Ishikawa (cell line): ENCODE data around the gene MCOLN2.

ENCODE experiments used
- CEBPB ChIP-seq: IDR thresholded peaks from 2 replicates; pipeline ENCODE4 v1.6.1; 2012
- CREB1 ChIP-seq: IDR thresholded peaks from 2 replicates; pipeline ENCODE4 v1.6.1; 2012; ENCODE audit warnings: low read depth
- EGR1 ChIP-seq: IDR thresholded peaks from 2 replicates; pipeline ENCODE4 v1.6.1; 2012
- EP300 ChIP-seq: IDR thresholded peaks from 2 replicates; pipeline ENCODE4 v1.6.1; 2012; ENCODE audit warnings: borderline replicate concordance
- FOXM1 ChIP-seq: IDR thresholded peaks from 2 replicates; pipeline ENCODE4 v1.6.1; 2012; ENCODE audit warnings: low read depth, borderline replicate concordance
- MAX ChIP-seq: IDR thresholded peaks from 2 replicates; pipeline ENCODE4 v1.6.1; 2012
- NFIC ChIP-seq: IDR thresholded peaks from 2 replicates; pipeline ENCODE4 v1.6.1; 2012
- RAD21 ChIP-seq: IDR thresholded peaks from 2 replicates; pipeline ENCODE4 v1.6.1; 2012; ENCODE audit warnings: low read depth
- REST ChIP-seq: IDR thresholded peaks from 2 replicates; pipeline ENCODE4 v1.6.1; 2012; ENCODE audit warnings: low read depth, mild to moderate bottlenecking
- TAF1 ChIP-seq: IDR thresholded peaks from 2 replicates; pipeline ENCODE4 v1.6.1; 2012; ENCODE audit warnings: low read depth, mild to moderate bottlenecking
- TCF12 ChIP-seq: IDR thresholded peaks from 2 replicates; pipeline ENCODE4 v1.6.1; 2012; ENCODE audit warnings: low read depth
- TEAD4 ChIP-seq: IDR thresholded peaks from 2 replicates; pipeline ENCODE4 v1.6.1; 2012
- USF1 ChIP-seq: IDR thresholded peaks from 2 replicates; pipeline ENCODE4 v1.6.1; 2012
- YY1 ChIP-seq: IDR thresholded peaks from 2 replicates; pipeline ENCODE4 v1.6.1; 2012; ENCODE audit warnings: low read depth
- ZBTB7A ChIP-seq: IDR thresholded peaks from 2 replicates; pipeline ENCODE4 v1.6.1; 2012; ENCODE audit warnings: low read depth

The MCOLN2 gene

GRCh38 chr1:84877592-84877991, 119.3 kb downstream of the MCOLN2 start:
- no peak for TF ChIP-seq EP300
- TF ChIP-seq RAD21: no peak
- TF ChIP-seq FOXM1: no peak
- no peak for TF ChIP-seq NFIC
- TF ChIP-seq TAF1: no peak
- no peak for TF ChIP-seq REST
- no peak for TF ChIP-seq ZBTB7A
- TF ChIP-seq CREB1: no peak
- no peak for TF ChIP-seq CEBPB
- TF ChIP-seq EGR1: no peak
- TF ChIP-seq TEAD4: no peak
- TF ChIP-seq YY1: no peak
- TF ChIP-seq MAX: no peak
- no peak for TF ChIP-seq USF1
- TF ChIP-seq TCF12: no peak

GRCh38 chr1:84876353-84876752, 120.6 kb downstream of the MCOLN2 start:
- no peak for TF ChIP-seq EP300
- no peak for TF ChIP-seq CEBPB
- TF ChIP-seq ZBTB7A: no peak
- no peak for TF ChIP-seq YY1
- TF ChIP-seq CREB1: no peak
- TF ChIP-seq MAX: no peak
- TF ChIP-seq NFIC: no peak
- no peak for TF ChIP-seq EGR1
- no peak for TF ChIP-seq TCF12
